NCI-H526 (cell line): ENCODE data around the gene DSN1.
"Not testable (repeated sequence)": the region's sequence is repeated elsewhere in the genome, so short reads cannot be mapped to it uniquely, and the experiment has no call there.

Source experiments
- DNase-seq, 2 experiments: peaks; one replicate each; lab custom pipeline; 2025; lab: John Stamatoyannopoulos, UW

Gene DSN1, protein sequence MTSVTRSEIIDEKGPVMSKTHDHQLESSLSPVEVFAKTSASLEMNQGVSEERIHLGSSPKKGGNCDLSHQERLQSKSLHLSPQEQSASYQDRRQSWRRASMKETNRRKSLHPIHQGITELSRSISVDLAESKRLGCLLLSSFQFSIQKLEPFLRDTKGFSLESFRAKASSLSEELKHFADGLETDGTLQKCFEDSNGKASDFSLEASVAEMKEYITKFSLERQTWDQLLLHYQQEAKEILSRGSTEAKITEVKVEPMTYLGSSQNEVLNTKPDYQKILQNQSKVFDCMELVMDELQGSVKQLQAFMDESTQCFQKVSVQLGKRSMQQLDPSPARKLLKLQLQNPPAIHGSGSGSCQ

GRCh38 chr20:36773597-36774390, at the start of gene DSN1:
Gene DSN1 (minus strand): TSS chr20:36773763. CDS start chr20:36771458, 2,305 bp downstream.
- peak; percentile 92 to 99 for DNase-seq

DNA sequence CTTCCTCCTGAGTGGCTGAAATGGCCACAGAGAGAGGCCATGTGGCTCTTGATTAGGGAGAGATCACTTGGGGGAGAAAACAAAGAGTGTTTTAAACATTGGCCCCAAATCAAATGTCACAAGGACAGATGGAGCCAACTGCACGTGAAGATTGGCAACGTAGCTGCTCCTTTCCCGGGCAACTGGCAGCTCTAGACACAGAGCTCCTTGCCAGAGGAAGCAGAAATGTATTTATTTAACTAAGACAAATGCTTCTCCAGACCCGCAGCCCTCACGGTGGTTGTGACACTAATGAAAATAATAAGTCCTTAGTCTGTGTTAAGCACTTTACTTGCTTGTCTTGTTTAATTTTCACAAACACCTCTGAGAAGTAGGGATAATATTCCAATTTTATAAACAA, 49.6 kb upstream of the DSN1 start:
- DNase-seq, result no peak

GRCh38 chr20:36821964-36822437, 48.4 kb upstream of the DSN1 start:
- DNase-seq, result no peak

GRCh38 chr20:36820928-36821327, 47.4 kb upstream of the DSN1 start:
- no peak for DNase-seq

- DNase-seq, result no peak
Measured at GRCh38 chr20:36820073-36820472, 46.5 kb upstream of the DSN1 start.

GRCh38 chr20:36819659-36820058, 46.1 kb upstream of the DSN1 start:
- DNase-seq, result peak; percentile 50 to 84

DNA sequence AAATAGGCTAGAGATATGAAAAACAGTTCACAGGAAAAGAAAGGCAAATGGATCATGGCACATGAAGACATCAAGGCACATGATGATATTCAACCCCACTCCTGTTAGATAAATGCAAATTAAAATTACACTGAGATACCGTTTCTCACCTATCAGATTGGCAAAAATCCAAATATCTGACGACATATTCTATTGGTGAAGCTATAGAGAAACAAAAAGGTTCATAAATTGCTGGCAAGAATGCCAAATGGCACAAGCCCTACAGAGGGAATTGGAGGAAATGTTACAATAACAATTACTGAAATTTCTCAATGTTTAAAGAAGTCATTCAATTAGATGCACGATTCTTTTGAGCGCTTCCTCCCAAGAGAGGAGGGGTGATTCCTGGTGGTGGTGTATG, 45.3 kb upstream of the DSN1 start:
- DNase-seq, result peak; percentile 83 to 86

DNA sequence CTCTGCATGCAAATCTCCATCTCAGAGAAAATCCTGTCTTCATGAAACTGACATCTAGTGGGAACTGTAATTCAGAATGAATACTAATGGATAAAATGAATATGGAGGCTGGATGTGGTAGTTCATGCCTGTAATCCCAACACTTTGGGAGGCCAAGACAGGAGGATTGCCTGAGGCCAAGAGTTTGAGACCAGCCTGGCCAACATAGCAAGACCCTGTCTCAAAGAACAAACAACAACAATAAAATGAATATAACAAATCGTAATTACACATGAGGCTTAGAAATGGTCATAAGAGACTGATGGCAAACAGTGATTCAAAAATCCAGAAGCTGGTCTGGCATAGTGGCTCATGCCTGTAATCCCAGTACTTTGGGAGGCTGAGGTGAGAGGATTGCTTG, 44.6 kb upstream of the DSN1 start:
- no peak for DNase-seq

GRCh38 chr20:36817496-36817895, 43.9 kb upstream of the DSN1 start:
- no peak for DNase-seq

GRCh38 chr20:36815454-36816091, 42.0 kb upstream of the DSN1 start:
- no peak for DNase-seq

DNA sequence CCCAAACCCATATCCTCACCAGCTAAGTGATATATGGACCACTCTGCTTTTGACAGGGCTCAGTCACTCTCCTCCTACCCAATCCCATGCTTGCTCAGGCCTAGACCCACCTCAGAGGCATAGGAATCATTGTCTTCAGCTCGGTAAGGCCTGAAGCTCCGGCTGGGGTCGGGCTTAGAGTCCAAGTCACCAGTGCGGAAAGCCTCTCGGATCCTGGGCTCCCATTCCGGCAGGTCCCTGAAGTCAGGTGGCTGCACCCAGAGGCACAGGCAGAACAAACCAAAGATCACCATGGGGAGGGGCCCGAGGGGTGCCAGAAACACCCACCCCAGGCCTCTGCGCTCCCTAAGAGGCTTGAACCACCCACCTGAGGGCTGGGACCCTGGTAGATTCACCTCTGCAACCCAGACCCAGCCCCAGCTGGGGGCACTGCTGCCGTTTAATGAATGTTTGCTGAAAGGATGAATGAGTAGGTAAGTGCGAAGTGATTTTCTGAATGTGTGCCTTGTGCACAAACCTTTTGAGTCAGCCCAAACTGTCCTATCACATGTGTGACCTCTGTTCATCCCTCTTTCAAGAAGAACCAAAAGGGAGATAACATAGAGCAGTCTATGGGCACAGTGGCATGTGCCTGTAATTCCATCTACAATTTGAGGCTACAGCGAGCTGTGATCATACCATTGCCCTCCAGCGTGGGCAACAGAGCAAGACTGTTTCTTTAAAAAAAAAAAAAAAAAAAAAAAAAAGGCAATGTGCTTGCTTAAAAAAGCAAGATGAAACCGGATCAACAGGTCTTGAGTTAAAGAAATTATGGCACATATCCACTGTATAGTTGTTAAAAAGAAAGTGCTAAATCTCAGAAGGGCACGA, 39.3 kb upstream of the DSN1 start:
- no peak for DNase-seq

GRCh38 chr20:36808317-36809257, 35.0 kb upstream of the DSN1 start:
- DNase-seq, result peak in 1 of 2 experiments; percentile 62

- DNase-seq, result no peak
Measured at GRCh38 chr20:36806049-36806448, 32.5 kb upstream of the DSN1 start.

- DNase-seq, result no peak
Measured at GRCh38 chr20:36805396-36805795, 31.8 kb upstream of the DSN1 start.

DNA sequence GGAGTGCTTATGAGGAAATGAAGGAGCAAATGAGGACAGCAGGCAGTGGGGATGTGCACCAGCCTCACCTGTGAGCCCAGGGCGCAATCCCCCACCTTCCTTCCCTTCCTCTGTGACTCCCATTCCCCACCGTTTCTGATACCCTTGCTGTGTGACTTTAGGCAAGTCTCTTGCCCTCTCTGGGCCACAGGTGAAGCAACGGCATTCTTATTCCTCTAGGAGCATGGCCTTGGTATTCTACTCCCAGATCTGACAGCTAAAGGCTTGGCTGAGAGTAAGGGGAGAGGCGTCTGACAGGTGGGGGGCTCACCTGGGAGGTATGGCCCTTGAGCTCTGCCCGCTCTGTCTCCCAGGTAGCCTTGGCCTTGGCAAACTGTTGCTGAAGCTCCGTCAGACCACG, 30.9 kb upstream of the DSN1 start:
- DNase-seq, result no peak

DNA sequence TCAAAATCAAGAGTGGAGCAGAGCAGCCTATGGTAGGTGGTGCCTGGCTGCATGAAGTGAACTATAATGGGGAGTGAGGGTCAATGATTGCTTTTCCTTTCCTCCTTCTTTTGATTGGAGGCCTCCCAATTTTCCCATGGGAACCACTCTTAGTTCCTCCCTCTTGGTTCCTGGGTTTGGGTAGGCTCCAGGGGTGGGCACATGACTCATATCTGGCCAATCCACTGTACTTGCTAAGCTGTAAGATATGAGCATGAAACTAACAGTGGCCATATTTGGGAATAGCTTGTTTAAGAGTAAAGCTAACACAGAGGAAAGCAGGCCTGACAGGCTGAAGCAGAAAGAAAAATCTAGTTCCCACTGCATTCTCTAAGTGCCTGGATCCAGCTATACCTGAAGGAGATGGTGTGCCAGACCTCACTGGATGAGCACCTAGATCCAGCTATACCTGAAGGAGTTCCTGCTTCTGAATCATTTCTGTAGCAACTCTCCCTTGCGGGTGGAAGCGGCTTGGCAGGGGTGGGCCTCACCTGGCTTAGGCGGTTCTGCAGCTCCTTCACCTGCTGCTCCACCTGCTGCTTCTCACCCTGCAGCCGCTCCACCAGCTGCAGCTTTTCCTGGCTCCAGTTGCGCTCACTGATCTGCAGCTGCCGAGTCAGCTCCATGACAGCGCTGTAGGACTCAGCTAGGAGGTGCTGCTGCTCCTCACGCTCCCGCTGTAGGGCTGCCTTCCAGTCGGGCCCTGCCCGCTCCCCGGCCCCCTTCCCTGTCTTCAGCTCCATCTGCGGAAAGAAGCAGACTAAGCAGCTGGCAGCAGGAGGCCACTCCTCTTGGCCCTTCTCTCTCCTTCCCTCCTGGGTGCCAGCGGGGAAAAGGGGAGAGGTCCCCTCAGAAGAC, 29.0 kb upstream of the DSN1 start:
- DNase-seq, result no peak

- DNase-seq, result no peak
Measured at GRCh38 chr20:36800410-36800809, 26.8 kb upstream of the DSN1 start.

GRCh38 chr20:36799313-36799712, 25.8 kb upstream of the DSN1 start:
- DNase-seq, result not testable (repeated sequence)

DNA sequence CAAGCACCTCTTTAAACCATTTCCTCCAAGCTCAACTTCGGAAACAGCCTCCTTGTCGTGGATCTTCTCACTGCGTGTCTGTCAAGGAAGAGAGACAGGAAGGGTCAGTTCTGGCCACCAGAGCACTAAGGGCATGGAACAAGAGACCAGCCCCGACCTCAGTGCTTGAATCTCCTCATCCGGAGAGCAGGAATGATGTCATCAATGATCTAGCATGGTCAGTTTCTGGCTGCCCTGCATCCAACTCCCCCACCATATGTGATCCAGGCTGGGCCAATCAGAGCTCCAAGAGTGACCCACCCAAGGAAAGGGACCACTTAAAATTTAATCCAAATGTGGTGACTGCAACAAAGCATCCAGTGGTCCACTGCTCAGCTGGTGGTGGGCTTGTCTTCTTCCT, 23.3 kb upstream of the DSN1 start:
- DNase-seq, result no peak

- no peak for DNase-seq
Measured at GRCh38 chr20:36796117-36796516, 22.6 kb upstream of the DSN1 start.
